ENCODE data around the gene ASAP2. TPM values are rescaled to one million over a fixed set of nuclear protein-coding genes. Genes with fewer than 3 reads are reported as not detected.

ASAP2 gene
- total and polyA plus RNA-seq, 2 experiments from 2014 or later: 8.5 to 16.7 TPM

DNA sequence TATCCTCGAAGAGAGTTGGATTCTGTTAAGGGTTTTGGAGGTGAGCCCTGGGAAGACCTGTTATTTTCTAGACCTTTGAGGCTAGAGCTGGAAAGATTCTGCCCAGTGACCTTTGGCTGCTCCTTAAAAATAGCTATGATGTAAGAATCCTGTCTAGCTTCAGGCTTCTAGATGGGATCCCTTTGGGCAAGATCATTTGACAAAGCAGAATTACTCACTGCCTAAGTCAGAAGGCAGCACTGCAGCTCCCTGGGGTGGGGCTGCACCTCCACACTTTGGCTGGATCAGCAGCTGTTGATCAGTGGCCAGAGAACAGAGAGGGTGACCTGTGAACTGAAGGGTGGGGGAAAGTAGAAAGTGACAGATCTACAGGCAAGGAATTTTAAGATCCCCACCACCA lies 103.8 kb downstream of the ASAP2 start:
- TF ChIP-seq, protein P1, sequence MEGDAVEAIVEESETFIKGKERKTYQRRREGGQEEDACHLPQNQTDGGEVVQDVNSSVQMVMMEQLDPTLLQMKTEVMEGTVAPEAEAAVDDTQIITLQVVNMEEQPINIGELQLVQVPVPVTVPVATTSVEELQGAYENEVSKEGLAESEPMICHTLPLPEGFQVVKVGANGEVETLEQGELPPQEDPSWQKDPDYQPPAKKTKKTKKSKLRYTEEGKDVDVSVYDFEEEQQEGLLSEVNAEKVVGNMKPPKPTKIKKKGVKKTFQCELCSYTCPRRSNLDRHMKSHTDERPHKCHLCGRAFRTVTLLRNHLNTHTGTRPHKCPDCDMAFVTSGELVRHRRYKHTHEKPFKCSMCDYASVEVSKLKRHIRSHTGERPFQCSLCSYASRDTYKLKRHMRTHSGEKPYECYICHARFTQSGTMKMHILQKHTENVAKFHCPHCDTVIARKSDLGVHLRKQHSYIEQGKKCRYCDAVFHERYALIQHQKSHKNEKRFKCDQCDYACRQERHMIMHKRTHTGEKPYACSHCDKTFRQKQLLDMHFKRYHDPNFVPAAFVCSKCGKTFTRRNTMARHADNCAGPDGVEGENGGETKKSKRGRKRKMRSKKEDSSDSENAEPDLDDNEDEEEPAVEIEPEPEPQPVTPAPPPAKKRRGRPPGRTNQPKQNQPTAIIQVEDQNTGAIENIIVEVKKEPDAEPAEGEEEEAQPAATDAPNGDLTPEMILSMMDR (IDR thresholded peaks at IDR 0.05; ENCODE audit: low read depth, low read length): no peak
- no peaks in the 10 kb centered on the region for H3K27me3 ChIP-seq
- H3K4me1 ChIP-seq (ENCODE audit: low read depth): peaks cover 8% of the 10 kb centered on the region
- no peak overlapping the region for H3K4me3 ChIP-seq
- H3K27ac ChIP-seq: no peak overlapping the region
- DNase-seq (ENCODE audit: low read depth in 1 of 2, low spot score in 1 of 2): peak in 1 of 2 donors; percentile 80
- H3K36me3 ChIP-seq: no peaks in the 10 kb centered on the region
- H3K9me3 ChIP-seq (ENCODE audit: low read depth): no peaks in the 10 kb centered on the region

DNA sequence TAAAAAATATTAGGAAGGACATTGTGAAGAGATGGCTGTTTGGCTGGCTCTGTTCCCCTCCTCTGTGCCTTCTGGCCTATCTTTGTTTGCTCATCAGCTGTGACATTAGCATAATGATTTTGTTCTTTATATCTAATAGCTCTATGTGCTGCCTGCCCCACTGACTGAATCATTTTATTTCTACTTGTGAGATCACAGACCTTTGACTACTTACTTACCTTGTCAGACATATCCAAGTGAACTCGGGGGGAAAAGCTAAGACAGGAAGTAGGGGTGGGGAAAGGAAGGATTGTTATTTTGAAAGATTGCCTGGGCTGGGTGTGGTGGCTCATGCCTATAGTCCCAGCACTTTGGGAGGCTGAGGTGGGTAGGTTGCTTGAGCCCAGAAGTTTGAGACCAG lies 104.2 kb downstream of the ASAP2 start:
- no peak overlapping the region for H3K27ac ChIP-seq
- H3K27me3 ChIP-seq: no peaks in the 10 kb centered on the region
- no peaks in the 10 kb centered on the region for H3K9me3 ChIP-seq (ENCODE audit: low read depth)
- H3K4me3 ChIP-seq: no peak overlapping the region
- DNase-seq (ENCODE audit: low read depth in 1 of 2, low spot score in 1 of 2): no peak
- peaks cover 8% of the 10 kb centered on the region for H3K4me1 ChIP-seq (ENCODE audit: low read depth)
- TF ChIP-seq, protein P1 (IDR thresholded peaks at IDR 0.05; ENCODE audit: low read depth, low read length): no peak
- no peaks in the 10 kb centered on the region for H3K36me3 ChIP-seq

GRCh38 chr2:9311488-9311887 lies 104.9 kb downstream of the ASAP2 start:
- Histone ChIP-seq H3K9me3 (ENCODE audit: low read depth) (no peaks in the 10 kb centered on the region), H3K36me3 (no peaks in the 10 kb centered on the region), H3K4me1 (ENCODE audit: low read depth) (peaks cover 8% of the 10 kb centered on the region), H3K4me3 (no peak overlapping the region), H3K27me3 (no peaks in the 10 kb centered on the region), H3K27ac (no peak overlapping the region)
- peak in 1 of 2 donors; percentile 80 for DNase-seq (ENCODE audit: low read depth in 1 of 2, low spot score in 1 of 2)
- TF ChIP-seq, protein P1 (IDR thresholded peaks at IDR 0.05; ENCODE audit: low read depth, low read length): no peak

DNA sequence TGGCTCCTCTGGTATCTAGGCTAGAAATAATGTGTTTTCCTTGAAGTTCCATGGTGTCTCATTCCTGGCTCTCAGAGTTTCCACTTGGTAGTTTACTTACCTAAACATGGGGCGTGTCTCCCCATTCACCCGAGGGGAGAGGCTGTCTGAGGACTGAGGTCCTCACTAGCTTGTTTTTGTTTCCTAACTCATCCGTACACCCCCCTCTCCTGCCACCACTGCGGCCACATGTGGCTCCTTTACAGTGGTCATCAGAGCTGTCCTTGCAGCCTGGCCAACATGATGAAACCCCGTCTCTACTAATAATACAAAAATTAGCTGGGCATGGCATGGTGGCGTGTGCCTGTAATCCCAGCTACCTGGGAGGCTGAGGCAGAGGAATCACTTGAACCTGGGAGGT lies 106.0 kb downstream of the ASAP2 start:
- no peaks in the 10 kb centered on the region for H3K36me3 ChIP-seq
- DNase-seq (ENCODE audit: low read depth in 1 of 2, low spot score in 1 of 2): no peak
- no peaks in the 10 kb centered on the region for H3K9me3 ChIP-seq (ENCODE audit: low read depth)
- no peak overlapping the region for H3K4me3 ChIP-seq
- peaks cover 8% of the 10 kb centered on the region for H3K4me1 ChIP-seq (ENCODE audit: low read depth)
- no peaks in the 10 kb centered on the region for H3K27me3 ChIP-seq
- TF ChIP-seq, protein P1 (IDR thresholded peaks at IDR 0.05; ENCODE audit: low read depth, low read length): no peak
- no peak overlapping the region for H3K27ac ChIP-seq

- no peaks in the 10 kb centered on the region for H3K9me3 ChIP-seq (ENCODE audit: low read depth)
- peak in 1 of 2 donors; percentile 38 for DNase-seq (ENCODE audit: low read depth in 1 of 2, low spot score in 1 of 2)
- no peak overlapping the region for H3K27ac ChIP-seq
- H3K36me3 ChIP-seq: no peaks in the 10 kb centered on the region
- no peak overlapping the region for H3K4me3 ChIP-seq
- TF ChIP-seq, protein P1 (IDR thresholded peaks at IDR 0.05; ENCODE audit: low read depth, low read length): no peak
- peaks cover 8% of the 10 kb centered on the region for H3K4me1 ChIP-seq (ENCODE audit: low read depth)
- no peaks in the 10 kb centered on the region for H3K27me3 ChIP-seq
Observed at GRCh38 chr2:9313443-9313842, 106.8 kb downstream of the ASAP2 start.

Measured in cardiac muscle cell (in vitro differentiated cells and primary cell).